ENCODE measurements around the gene SFXN5.
A peak's percentile ranks its signal among the peaks of the same experiment; 100 is the strongest.
"Not testable (repeated sequence)": the region's sequence is repeated elsewhere in the genome, so short reads cannot be mapped to it uniquely, and the experiment has no call there.

SFXN5 gene

GRCh38 chr2:73101626-73102256, 30.2 kb upstream of the SFXN5 start:
- DNase-seq = no peak

GRCh38 chr2:73100956-73101355, 29.4 kb upstream of the SFXN5 start:
- no peak for DNase-seq

- no peak for DNase-seq
Measured at GRCh38 chr2:73099486-73099885, 28.0 kb upstream of the SFXN5 start.

- DNase-seq = no peak
Measured at GRCh38 chr2:73095910-73096309, 24.4 kb upstream of the SFXN5 start.

- not testable (repeated sequence) for DNase-seq
Measured at GRCh38 chr2:73093601-73094218, 22.2 kb upstream of the SFXN5 start.

- DNase-seq = no peak
Measured at GRCh38 chr2:73092146-73092783, 20.8 kb upstream of the SFXN5 start.

GRCh38 chr2:73091696-73092095, 20.2 kb upstream of the SFXN5 start:
- DNase-seq = no peak

- no peak for DNase-seq
Measured at GRCh38 chr2:73091164-73091563, 19.7 kb upstream of the SFXN5 start.

GRCh38 chr2:73089270-73090030, 17.9 kb upstream of the SFXN5 start:
- DNase-seq = no peak

- DNase-seq = no peak
Measured at GRCh38 chr2:73088703-73089102, 17.2 kb upstream of the SFXN5 start.

GRCh38 chr2:73088211-73088610, 16.7 kb upstream of the SFXN5 start:
- DNase-seq = no peak

GRCh38 chr2:73087311-73087710, 15.8 kb upstream of the SFXN5 start:
- DNase-seq = no peak

- DNase-seq = peak; percentile 81 to 82
Measured at GRCh38 chr2:73085691-73086090, 14.2 kb upstream of the SFXN5 start.

- no peak for DNase-seq
Measured at GRCh38 chr2:73084971-73085370, 13.5 kb upstream of the SFXN5 start.

- DNase-seq = no peak
Measured at GRCh38 chr2:73083886-73084800, 12.6 kb upstream of the SFXN5 start.

- no peak for DNase-seq
Measured at GRCh38 chr2:73082523-73083410, 11.3 kb upstream of the SFXN5 start.

GRCh38 chr2:73081181-73081671, 9.7 kb upstream of the SFXN5 start:
- DNase-seq = no peak

GRCh38 chr2:73080321-73081131, 9.0 kb upstream of the SFXN5 start:
- no peak for DNase-seq

- DNase-seq = no peak
Measured at GRCh38 chr2:73079636-73080035, 8.1 kb upstream of the SFXN5 start.
